HuH-7 (cell line): ENCODE data around the gene ARPC5L.
"Not testable (repeated sequence)": the region's sequence is repeated elsewhere in the genome, so short reads cannot be mapped to it uniquely, and the experiment has no call there.

Experiments
- DNase-seq: peaks from one replicate; pipeline ENCODE4 v3.0.0; 2011; ENCODE audit warnings: low spot score

Gene ARPC5L

DNA sequence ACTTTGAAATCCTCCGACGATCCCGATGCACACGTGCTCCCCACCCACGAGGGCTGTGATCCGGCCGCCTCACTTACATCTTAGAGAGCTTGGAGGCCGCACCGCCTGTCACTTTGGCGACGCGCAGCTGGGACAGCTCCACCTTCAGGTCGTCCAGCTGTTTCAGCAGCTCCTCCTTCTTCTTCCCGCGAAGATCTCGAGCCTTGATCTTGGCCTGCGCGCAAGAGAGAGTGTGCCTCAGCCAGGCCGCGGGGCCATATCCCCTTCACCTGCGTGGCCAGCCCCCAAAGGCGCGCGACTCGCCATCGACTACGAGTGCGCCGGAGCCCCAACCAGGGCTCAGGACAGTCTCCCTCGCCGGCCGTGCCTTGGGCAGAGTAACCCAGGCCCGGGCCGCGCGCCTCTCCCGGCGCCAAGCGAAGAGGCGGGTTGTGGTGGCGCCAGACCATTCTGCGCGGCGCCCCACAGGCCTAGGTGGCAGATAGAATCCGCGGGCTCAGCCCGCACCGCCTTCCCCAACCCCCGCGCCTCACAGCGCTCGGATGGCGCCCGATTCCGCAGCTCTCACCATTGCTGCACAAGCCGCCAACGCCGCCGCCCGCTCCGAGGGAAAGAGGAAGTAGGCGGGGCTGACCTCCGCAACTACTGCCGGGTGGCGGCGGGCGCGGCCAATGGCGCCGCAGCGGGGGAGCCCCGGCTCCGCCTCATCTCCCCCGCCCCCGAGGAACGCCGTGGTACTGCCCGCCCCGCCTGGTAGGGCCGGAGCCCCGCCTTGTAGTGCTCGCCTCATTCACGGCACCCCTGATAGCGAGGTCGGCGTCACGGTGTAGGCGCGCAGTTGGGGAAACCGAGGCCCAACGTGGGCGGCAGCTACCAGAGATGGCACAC is at the start of gene ARPC5L, which contains the start of gene RPL35:
ARPC5L (plus strand) TSS at position 789 of the 888 bp plus-strand sequence. CDS start 7,161 bp downstream, outside the sequence.
RPL35 (minus strand) TSS at position 616 of the 888 bp plus-strand sequence; CDS start at position 571, 45 bp downstream.
- DNase-seq, result peak; percentile 98

DNA sequence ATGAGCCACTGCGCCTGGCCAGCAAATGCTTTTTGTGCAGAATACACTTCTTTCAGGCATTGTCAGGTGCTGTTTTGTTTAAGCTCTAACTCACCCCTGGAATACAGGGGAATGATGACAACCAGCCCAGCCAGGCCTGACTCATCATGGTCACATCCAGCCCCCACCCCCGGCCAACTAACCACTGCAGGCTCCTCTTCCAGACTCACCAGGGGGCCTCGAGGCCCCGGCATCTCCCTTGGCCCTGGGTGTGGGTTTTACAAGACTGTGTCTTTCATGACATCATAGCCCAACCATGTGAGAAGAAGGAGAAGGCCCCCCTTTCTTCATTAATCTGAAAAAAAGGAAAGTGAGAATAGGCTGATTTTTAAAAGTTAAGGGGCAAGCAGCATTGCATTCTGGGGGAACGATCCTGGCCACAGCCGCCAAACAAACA is 49.5 kb upstream of the ARPC5L start:
- no peak for DNase-seq

DNA sequence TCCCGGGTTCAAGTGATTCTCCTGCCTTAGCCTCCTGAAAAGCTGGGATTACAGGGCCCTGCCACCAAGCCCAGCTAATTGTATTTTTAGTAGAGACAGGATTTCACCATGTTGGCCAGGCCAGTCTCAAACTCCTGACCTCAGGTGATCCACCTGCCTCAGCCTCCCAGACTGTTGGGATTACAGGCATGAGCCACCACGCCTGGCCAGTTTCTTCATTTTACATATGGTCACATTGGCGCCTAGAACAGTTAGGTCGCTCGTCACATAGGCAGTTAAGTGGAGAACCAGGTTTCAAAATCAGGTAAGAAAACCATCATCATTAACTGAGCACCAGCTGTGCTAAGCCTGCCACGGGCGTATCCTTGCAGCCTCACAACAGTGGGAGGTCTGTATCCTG is 48.9 kb upstream of the ARPC5L start:
- DNase-seq, result no peak

DNA sequence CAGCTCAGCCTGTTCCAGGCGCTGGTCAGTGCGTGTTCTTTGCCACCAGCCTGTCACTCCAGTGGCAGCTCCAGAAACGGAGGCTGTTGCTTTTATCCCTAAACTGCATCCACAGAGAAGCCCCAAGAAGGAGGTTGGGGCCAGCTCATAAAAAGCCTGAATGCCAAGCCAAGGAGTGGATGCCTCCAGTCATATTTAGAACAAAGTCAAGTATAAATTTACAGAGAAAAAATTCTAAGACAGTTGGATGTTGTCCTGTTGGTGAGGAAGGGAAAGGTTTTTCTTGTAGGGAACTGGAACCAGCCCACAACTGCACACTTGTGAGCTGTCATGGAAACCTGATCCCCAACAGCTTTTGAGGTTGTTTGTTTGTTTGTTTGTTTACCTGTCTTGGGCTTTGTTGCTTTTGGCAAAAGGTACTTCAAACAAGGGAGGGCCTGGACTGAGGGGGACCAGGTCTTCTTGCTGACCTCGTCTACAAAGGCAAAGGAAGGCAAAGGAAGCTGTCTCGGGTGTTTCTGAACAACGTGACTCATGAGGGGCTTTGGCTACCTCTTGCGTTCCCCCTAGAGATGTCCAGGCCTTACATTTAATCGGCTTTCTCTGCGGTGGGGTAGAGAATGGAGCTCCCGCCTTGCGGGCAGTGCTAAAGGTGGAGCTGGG is 48.3 kb upstream of the ARPC5L start:
- no peak for DNase-seq

DNA sequence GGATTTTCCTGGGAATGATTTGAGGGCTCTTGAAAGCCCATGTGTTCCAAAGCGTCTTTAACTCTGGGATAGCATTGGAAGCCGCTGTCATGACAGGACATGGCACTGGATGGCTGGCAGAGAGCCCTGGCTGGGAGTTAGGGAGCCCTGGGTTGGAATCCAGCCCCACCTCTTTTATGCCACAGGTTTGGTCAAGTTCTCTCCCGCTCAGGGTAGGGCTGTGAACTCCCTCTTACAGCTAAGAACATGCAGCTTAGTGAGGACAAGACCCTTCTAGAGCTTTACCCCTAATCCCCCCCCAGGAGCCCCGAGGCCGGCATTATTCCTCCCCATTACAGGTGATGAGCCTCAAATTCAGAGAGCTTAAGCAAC is 47.8 kb upstream of the ARPC5L start:
- no peak for DNase-seq

DNA sequence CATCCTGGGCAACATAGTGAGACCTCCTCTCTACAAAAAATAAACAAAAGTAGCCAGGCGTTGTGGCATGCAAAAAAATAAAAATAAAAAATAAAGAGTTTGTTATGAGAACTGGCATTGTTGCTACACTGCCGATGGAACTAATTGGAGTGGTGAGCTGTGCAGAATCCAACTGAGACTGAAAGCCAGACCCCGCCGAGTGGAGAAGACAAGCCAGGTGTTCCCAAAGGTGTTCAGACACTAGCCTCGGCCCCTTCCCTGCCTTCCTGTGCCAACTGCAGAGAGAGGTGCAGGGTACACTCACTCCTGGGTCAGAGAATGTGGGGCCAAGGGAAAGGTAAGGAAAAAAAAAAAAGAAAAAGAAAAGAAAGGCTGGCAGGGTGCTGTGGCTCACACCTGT is 46.3 kb upstream of the ARPC5L start:
- no peak for DNase-seq

DNA sequence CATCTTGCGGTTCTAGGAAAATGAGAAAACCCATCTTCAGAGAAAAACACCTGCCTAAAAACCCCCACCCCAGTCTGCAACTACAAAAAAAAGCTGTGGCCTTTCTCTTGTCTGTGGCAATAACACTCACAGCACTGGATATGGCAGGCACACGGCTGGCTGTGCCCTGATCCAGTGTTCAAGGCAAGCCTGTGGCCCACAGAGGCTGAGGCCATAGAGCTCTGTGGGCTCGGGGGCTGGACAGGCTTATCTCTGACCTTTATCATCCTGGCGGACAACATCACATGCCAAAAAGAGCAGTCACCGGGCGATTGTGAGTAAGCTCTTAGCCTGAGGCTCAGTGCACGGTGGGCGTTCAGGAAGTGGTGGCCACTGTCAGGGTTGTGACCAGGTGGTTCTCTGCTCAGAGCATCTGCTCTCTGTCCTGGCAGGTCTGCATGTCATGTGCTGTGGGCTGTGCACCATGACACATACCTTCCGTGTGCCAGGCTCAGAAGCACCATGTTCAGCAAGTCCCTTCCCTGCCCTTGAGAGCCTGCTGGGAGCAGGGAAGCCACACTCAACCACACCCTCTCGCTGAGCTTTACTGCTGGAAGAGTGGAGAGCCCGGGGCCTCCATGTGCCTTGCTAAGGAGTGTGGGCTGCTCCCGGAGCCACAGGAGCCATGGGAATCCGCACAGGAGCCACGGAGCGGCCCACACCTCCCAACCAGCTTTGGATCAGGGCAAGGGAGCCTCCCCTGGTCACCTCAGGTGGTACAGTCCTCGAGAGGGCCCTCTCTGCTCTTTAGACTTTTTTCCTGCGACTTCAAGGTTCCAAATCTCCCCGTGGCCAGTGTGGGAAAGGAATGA is 43.3 kb upstream of the ARPC5L start:
- peak; percentile 44 for DNase-seq

DNA sequence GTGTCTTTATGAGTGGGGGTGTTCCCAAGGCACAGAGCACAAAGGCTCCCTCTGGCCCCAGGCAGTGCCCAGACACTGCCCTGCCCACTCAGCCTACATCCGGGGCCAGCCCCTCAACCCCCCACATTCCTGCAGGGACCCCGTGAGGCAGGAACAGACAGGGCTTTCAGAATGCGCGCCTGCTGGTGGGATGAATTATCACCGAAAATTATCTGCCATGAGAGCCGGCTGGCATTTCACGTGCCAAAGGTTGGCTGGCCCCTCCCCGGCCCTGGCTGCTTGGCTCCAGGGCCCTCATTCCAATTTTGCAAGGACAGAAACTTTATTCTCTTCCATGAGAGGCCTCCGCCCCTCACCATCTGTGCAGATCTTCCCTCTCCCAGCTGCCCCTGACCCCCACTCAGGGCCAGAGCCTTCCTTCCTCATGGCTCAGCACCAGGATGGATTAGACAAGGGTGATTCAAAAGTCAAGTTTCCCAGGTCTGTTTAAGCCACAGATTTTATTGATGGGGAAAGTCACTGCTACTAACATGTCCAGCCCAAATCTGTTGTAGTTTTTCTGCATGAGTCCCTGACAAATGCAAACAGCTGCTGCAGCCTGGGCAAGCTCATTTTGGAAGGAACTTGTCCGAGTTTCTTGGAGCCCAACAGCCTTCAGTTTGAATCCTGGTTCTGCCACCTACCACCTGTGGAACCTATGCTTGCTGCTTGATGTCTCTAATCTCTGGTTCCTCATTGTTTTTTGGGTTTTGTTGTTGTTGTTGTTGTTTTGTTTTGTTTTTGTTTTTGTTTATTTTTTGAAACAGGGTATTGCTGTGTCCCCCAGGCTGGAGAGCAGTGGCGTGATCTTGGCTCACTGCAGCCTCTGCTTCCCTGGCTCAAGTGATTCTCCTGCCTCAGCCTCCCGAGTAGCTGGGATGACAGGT is 41.0 kb upstream of the ARPC5L start:
- DNase-seq, result no peak

DNA sequence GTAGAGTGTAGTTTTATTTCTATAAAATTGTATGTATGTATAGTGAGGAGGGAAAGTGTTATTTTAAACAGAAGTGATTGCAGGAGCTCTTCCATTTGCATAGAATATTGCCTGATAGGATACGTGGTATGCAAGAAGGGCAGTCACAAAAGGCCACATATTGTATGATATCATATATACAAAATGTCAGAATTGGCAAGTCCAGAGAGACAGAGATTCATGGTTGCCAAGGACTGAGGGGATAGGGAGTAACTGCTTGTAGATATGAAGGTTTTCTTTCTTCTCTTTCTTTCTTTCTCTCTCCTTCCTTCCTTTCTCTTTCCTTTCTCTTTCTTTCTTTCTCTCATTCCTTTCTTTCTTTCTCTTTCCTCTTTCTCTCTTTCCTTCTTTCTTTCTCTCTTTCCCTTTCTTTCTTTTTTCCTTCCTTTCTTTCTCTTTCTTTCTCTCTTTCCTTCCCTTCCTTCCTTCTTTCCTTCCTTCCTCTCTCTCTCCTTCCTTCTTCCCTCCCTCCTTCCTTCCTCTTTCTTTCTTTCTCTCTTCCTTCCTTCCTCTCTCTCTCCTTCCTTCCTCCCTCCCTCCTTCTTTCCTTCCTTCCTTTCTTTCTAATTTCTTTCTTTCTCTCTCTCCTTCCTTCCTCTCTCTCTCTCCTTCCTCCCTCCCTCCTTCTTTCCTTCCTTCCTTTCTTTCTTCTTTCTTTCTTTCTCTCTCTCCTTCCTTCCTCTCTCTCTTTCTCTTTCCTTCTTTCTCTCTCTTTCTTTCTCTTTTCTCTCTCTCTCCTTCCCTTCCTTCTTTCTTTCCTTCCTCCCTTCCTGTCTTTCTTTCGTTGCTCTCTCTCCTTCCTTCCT is 33.2 kb upstream of the ARPC5L start:
- no peak for DNase-seq

DNA sequence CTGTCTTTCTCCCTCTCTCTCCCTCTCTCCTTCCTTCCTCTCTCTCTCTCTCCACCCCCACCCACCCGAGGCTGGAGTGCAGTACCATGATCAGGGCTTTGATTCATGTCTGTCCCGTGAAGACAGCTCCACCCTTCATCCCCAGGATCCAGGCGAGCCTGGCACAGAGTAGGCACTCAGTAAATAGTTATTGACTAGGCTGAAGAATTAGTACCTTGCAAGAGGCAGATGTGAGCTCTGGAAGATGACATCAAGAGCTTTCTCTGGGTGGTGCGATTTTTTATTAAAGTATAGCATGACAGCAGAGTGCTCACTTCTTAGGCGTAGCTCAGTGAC is 32.6 kb upstream of the ARPC5L start:
- no peak for DNase-seq

DNA sequence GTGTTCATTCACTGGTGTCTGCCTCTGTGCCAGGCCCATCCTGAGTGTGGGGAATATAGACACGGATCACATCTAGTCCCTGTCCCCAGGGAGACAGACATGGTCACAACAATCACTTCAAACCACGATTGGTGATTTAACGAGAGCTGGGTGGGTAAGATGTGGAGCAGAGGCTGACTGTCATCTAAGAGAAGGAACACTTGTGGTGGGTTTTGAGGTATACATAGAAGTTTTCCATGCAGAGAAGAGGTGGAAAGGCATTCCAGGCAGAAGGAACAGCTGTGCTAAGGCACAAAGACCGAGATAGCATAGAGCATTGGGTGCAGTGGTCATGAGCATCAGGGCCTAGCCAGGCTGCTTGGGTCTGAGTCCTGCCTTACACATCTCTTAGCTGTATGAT is 31.3 kb upstream of the ARPC5L start:
- DNase-seq, result no peak

DNA sequence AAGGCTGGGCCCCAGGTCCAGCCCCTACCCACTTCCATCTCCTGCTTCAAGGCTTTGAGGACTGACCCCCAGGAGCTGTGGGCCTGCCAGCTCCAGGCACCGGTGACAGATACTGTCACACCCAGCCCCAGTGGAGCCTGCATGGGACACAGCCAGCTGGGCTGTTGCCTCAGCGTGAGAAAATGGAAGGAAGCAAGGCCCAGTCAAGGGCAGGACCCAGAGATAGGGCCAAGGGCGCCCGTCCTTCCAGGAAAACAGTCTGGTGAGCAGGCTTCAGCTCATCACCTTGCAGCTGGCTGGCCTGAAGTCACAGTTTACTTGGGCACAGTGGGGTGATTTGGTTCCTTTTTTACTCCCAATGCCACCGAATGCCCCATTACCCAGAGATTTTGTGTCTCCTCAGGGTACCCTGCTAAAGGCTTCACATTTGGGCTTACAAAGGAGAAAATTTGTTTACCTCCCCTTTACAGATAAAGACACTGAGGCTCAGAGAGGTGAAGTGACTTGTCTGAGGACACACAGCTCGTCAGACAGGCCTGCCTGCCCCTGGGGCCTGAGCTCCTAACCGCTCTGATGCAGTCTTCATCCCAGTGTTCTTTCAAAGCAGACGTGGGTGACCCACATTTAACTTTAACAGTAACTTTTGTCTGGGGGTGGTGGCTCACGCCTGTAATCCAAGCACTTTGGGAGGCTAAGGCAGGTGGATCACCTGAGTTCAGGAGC is 30.1 kb upstream of the ARPC5L start:
- DNase-seq, result no peak

DNA sequence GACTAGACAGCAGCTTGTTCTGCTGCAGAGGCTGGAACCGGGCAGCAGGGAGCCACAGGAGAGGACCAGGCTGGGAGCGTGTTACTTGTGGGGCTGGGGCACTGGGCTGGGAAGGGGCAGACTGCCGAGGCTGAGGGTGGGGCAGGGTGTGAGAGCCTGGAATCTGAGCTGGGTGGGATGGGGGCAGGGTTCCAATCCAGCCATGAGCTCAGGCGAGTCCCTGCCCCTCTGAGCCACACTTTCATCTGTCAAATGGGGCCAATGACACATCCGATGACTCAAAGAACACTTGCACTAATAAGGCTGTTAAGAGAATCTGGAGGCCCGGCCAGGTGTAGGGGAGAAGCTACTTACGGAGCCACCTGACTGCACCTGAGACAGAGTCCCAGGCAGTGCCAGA is 27.3 kb upstream of the ARPC5L start:
- no peak for DNase-seq

DNA sequence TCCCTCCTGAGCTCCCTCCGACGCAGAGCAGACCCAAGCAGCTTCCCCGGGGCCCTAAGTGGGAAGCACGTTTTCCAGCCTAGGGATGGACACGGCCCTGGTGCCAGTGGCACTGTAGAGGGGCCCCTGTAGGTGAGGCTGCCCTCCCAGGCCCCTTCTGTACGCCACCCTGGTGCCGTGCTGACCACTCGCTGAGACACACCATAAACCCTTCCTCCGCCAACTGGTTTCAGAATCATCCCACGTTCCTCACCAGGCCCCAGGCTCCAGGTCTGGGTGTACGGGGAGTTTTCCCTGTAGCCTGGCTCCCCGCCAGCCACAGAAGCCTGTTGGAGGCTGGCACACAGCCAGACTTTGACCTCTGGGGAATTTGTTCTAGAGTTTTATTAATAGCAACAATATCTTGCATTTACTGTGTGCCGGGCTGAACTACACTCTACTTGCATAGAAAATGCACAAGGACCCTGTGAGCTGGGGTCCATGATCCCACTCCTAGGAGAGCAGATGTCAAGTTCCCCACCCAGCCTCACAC is 26.8 kb upstream of the ARPC5L start:
- DNase-seq, result peak; percentile 54

DNA sequence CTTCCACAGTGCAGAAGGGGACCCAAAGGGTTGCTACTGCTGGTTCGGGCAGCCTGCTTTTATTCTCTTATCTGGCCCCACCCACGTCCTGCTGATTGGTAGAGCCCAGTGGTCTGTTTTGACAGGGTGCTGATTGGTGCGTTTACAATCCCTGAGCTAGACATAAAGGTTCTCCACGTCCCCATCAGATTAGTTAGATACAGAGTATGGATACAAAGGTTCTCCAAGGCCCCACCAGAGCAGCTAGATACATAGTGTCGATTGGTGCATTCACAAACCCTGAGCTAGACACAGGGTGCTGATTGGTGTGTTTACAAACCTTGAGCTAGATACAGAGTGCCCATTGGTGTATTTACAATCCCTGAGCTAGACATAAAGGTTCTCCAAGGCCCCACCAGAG is 23.8 kb upstream of the ARPC5L start:
- DNase-seq, result not testable (repeated sequence)

DNA sequence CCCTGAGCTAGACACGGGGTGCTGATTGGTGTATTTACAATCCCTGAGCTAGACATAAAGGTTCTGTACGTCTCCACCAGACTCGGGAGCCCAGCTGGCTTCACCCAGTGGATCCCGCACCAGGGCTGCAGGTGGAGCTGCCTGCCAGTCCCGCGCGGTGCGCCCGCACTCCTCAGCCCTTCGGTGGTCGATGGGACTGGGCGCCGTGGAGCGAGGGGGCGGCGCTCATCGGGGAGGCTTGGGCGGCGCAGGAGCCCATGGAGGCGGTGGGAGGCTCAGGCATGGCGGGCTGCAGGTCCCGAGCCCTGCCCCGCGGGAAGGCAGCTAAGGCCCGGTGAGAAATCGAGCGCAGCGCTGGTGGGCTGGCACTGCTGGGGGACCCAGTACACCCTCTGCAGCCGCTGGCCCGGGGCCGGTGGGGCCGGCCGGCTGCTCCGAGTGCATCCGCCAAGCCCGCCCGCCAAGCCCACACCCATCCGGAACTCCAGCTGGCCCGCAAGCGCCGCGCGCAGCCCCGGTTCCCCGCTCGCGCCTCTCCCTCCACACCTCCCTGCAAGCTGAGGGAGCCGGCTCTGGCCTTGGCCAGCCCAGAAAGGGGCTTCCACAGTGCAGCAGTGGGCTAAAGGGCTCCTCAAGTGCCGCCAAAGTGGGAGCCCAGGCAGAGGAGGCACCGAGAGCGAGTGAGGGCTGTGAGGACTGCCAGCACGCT is 23.2 kb upstream of the ARPC5L start:
- not testable (repeated sequence) for DNase-seq

DNA sequence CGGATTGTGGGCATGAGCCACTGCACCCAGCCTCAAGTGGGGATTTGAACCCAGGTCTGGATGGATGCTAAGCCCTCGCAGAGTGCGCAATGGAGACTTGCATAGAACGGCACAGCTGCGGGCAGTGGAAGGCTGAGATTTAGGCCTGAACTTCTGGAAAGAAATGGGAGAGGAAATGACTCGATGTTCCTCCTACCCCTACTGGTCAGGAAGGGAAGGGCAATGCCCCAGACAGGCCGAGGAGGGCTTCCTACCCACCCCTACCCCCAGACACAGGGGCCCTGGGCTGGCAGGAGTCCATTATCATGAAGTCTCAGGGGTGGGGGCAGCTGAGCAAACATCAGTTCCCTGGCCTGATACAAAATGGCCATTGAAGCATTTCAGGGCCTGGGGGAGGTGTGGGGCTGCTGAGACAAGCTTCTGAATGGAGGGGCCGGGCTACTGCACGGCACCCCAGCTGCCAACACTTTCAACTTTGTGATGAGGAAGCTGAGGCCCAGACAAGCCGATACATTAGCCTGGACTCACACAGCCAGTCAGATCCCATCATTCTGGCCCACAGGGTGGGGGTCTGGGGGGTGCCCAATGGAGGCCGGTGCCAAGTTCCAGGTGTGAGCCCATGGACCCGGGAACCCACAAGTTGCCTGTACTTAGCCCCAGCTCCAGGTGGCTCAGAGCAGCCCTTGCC is 22.2 kb upstream of the ARPC5L start:
- peak; percentile 78 for DNase-seq

DNA sequence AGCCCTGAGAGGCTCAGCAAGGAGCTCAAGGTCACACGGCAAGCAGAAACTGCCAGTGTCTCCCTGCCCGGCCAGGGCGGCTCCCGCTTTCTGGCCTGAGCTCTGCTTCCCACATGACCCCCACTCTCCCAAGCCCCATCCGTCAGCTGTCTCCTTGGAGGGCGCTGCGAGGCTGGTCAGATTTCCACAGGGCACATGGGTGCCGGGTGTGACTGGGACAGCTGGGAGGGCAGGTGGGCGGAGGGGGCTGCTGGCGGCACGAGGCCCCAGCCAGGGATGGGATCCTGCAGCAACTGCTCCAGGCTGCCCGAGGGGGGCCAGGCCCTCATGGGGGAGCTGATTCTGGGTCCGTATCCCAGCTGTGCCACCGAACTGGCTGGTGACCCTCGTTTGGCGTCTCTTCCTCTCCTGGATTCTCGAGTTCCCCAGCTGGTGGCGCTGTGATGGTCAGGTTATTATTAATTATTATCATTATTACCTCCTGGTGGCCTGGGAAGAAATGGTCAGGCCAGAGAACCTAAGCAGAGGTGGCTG is 21.6 kb upstream of the ARPC5L start:
- DNase-seq, result no peak
